Keratinocyte (primary cell): ENCODE data around the gene GGNBP2.

Experiments used
- EZH2 ChIP-seq: IDR thresholded peaks from one replicate; pipeline ENCODE4 v1.6.1; 2012; ENCODE audit warnings: inconsistent platforms, mild to moderate bottlenecking, low read length, moderate library complexity
- TF ChIP-seq, protein P1 (sequence below), 3 experiments: IDR thresholded peaks in 1 of 3; conservative IDR thresholded peaks in 1 of 3; optimal IDR thresholded peaks in 1 of 3; 2 replicates in 2 of 3; 3 replicates in 1 of 3; pipeline versions ENCODE3 to v1.5.1; 2011; ENCODE audit warnings: low read length in 3 of 3, mild to moderate bottlenecking in 3 of 3, moderate library complexity in 2 of 3, control low read depth in 1 of 3, inconsistent platforms in 1 of 3; ENCODE audit not compliant: insufficient read depth in 2 of 3; ENCODE audit errors: extremely low read depth in 1 of 3

GRCh38 chr17:36609498-36609862 lies 64.8 kb downstream of the GGNBP2 start:
- TF ChIP-seq, protein P1, sequence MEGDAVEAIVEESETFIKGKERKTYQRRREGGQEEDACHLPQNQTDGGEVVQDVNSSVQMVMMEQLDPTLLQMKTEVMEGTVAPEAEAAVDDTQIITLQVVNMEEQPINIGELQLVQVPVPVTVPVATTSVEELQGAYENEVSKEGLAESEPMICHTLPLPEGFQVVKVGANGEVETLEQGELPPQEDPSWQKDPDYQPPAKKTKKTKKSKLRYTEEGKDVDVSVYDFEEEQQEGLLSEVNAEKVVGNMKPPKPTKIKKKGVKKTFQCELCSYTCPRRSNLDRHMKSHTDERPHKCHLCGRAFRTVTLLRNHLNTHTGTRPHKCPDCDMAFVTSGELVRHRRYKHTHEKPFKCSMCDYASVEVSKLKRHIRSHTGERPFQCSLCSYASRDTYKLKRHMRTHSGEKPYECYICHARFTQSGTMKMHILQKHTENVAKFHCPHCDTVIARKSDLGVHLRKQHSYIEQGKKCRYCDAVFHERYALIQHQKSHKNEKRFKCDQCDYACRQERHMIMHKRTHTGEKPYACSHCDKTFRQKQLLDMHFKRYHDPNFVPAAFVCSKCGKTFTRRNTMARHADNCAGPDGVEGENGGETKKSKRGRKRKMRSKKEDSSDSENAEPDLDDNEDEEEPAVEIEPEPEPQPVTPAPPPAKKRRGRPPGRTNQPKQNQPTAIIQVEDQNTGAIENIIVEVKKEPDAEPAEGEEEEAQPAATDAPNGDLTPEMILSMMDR (optimal IDR thresholded peaks at IDR 0.05 in 1 of 3, IDR thresholded peaks at IDR 0.05 in 1 of 3, conservative IDR thresholded peaks at IDR 0.05 in 1 of 3; ENCODE audit: extremely low read depth in 1 of 3, insufficient read depth in 2 of 3, low read length in 3 of 3), result no peak
- no peak for TF ChIP-seq EZH2
